Subcutaneous adipose tissue (tissue), 4 donors: Measurements from ENCODE around the gene PLXNB1. TPM values are rescaled to one million over a fixed set of nuclear protein-coding genes. Genes with fewer than 3 reads are reported as not detected.

ENCODE experiments used
- CTCF ChIP-seq: fragments of 450-650 bp; IDR thresholded peaks from one replicate; pipeline ENCODE4 v1.5.1; 2016; ENCODE audit warnings: low read depth, mild to moderate bottlenecking, control low read depth, antibody characterized with exemption, moderate library complexity
- small RNA-seq: library from RNA; depleted of rRNA; stranded (forward); fragments of <200 nt; gene quantifications from one replicate; pipeline ENCODE3, GENCODE V24; 2016
- total RNA-seq, 4 donors: library from RNA; depleted of rRNA; stranded (reverse); fragments of >200 nt; gene quantifications; one replicate each; pipeline ENCODE4 v1.1.0, GENCODE V29; 2016

Gene PLXNB1
- total RNA-seq, 4 donors from 2014 or later, result 33.8 to 74.0 (median 53.2) TPM

DNA sequence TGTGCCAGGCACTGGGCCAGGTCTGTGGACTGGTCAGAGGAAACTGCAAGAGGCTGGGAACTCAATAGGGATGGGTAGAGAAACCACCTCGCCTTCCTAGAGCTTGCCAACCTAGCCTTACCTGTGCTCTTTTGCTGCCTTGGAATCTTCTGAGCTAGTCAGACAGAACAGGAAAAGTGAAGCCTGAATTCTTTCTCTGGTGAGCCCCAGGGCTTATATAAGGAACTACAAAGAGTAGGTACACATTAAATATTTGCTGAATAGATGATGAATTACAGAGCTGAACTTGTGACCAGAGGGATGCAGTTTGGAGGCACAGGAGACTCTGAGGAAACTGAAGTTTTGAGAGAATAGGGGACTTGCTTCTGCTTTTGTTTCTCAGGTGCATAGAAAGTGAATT is 73.5 kb downstream of the PLXNB1 start:
- no peak for TF ChIP-seq CTCF

DNA sequence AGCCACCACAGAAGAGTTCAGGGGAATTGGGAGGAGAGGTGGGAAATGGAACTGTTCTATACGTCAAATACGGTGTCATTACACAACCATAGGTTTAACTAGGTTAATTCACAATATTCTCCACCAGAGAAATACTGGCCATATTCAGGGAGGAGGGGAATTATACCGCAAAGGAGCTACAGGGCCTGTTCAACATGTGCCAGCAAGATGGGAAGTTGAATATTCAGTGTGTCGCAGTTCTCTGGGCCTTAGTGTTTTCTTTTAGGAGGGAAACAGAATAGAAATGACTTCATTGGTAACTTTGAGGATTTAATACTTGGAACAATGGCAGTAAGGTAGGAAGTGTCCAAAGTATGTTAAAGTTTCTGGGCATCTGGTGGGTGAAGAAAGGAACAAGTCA is 75.9 kb downstream of the PLXNB1 start:
- no peak for TF ChIP-seq CTCF

Small RNAs within 50 kb of the gene (small RNA-seq; reads per million reads assigned to genes)
- not detected for gene RN7SL321P

Other genes with a start within 250 kb of the PLXNB1 start
- gene CDC25A, start 241.7 kb downstream of the PLXNB1 start, total RNA-seq, result 1 to 10 TPM in 2 of 4 donors, under 1 TPM in 2; 0.33 to 2.1 (median 0.89) TPM
- gene CAMP, start 206.6 kb downstream of the PLXNB1 start, total RNA-seq, result 10 to 100 TPM in 1 of 4 donors, not detected in 3; 21.4 TPM
- gene ZNF589, start 189.0 kb downstream of the PLXNB1 start, total RNA-seq, result 10 to 100 TPM; 12.6 to 24.7 (median 17.1) TPM
- 10 to 100 TPM; 18.5 to 25.4 (median 24.2) TPM for gene NME6, start 128.7 kb downstream of the PLXNB1 start, total RNA-seq
- gene SPINK8, start 96.4 kb downstream of the PLXNB1 start, total RNA-seq, result not detected
- gene FBXW12, start 57.9 kb downstream of the PLXNB1 start, total RNA-seq, result 1 to 10 TPM in 1 of 4 donors, not detected in 3; 1.1 TPM
- gene CCDC51, start 10.0 kb upstream of the PLXNB1 start, total RNA-seq, result 10 to 100 TPM in 3 of 4 donors, 1 to 10 TPM in 1; 8.3 to 19.8 (median 16.1) TPM
- 100 to 1,000 TPM; 272 to 488 (median 350) TPM for gene TMA7, start 10.2 kb upstream of the PLXNB1 start, total RNA-seq
- 10 to 100 TPM in 1 of 4 donors, 1 to 10 TPM in 3; 4.1 to 10.7 (median 6.0) TPM for gene ATRIP, start 16.7 kb upstream of the PLXNB1 start, total RNA-seq
- gene SHISA5, start 74.1 kb upstream of the PLXNB1 start, total RNA-seq, result 10 to 100 TPM; 64.1 to 90.6 (median 75.4) TPM
- gene PFKFB4, start 126.7 kb upstream of the PLXNB1 start, total RNA-seq, result 1 to 10 TPM; 1.6 to 8.8 (median 2.5) TPM
- gene UCN2, start 133.7 kb upstream of the PLXNB1 start, total RNA-seq, result not detected
- gene COL7A1, start 165.2 kb upstream of the PLXNB1 start, total RNA-seq, result 1 to 10 TPM in 1 of 4 donors, under 1 TPM in 3; 0.16 to 1.5 (median 0.59) TPM
- gene UQCRC1, start 179.6 kb upstream of the PLXNB1 start, total RNA-seq, result 100 to 1,000 TPM in 3 of 4 donors, 10 to 100 TPM in 1; 95.2 to 358 (median 203) TPM
- not detected for gene TMEM89, start 191.7 kb upstream of the PLXNB1 start, total RNA-seq
- 10 to 100 TPM in 3 of 4 donors, 1 to 10 TPM in 1; 4.2 to 18.9 (median 18.1) TPM for gene SLC26A6, start 205.4 kb upstream of the PLXNB1 start, total RNA-seq
- under 1 TPM; 0.33 to 0.75 (median 0.48) TPM for gene CELSR3, start 232.8 kb upstream of the PLXNB1 start, total RNA-seq